Measurements from ENCODE around the gene TMEM52.

The TMEM52 gene

GRCh38 chr1:1926886-1927660 is 8.0 kb upstream of the TMEM52 start:
- no peak for DNase-seq (ENCODE audit: low read depth)

GRCh38 chr1:1926346-1926811 is 7.3 kb upstream of the TMEM52 start:
- no peak for DNase-seq (ENCODE audit: low read depth)

GRCh38 chr1:1925437-1926345 is 6.6 kb upstream of the TMEM52 start:
- no peak for DNase-seq (ENCODE audit: low read depth)

GRCh38 chr1:1924849-1925248 is 5.8 kb upstream of the TMEM52 start:
- DNase-seq (ENCODE audit: low read depth), result no peak

GRCh38 chr1:1924386-1924785 is 5.3 kb upstream of the TMEM52 start:
- DNase-seq (ENCODE audit: low read depth), result no peak

GRCh38 chr1:1922956-1923833 is 4.1 kb upstream of the TMEM52 start:
- no peak for DNase-seq (ENCODE audit: low read depth)

GRCh38 chr1:1922702-1922955 is 3.5 kb upstream of the TMEM52 start:
- DNase-seq (ENCODE audit: low read depth), result no peak

GRCh38 chr1:1921901-1922701 is 3.0 kb upstream of the TMEM52 start:
- no peak for DNase-seq (ENCODE audit: low read depth)

- no peak for DNase-seq (ENCODE audit: low read depth)
These were observed 2.4 kb upstream of the TMEM52 start for GRCh38 chr1:1921459-1921862.

GRCh38 chr1:1920608-1921458 is 1.8 kb upstream of the TMEM52 start:
- DNase-seq (ENCODE audit: low read depth), result no peak

GRCh38 chr1:1920057-1920607 is 1.1 kb upstream of the TMEM52 start:
- DNase-seq (ENCODE audit: low read depth), result no peak

- peak; percentile 99 for DNase-seq (ENCODE audit: low read depth)
These were observed 401 bp upstream of the TMEM52 start for GRCh38 chr1:1919304-1920056.

GRCh38 chr1:1917995-1918900 is 831 bp downstream of the TMEM52 start:
- no peak for DNase-seq (ENCODE audit: low read depth)

- DNase-seq (ENCODE audit: low read depth), result no peak
These were observed 1.6 kb downstream of the TMEM52 start for GRCh38 chr1:1917304-1917976.

- no peak for DNase-seq (ENCODE audit: low read depth)
These were observed 2.2 kb downstream of the TMEM52 start for GRCh38 chr1:1916851-1917251.

GRCh38 chr1:1915911-1916840 is 2.9 kb downstream of the TMEM52 start:
- no peak for DNase-seq (ENCODE audit: low read depth)

Data from stimulated activated CD4-positive, alpha-beta T cell treated with anti-CD3 and anti-CD28 coated beads, Interleukin-2, amount 100 ng/mL, for 4 hours (primary cell).